Activated CD4-positive, CD25-positive, alpha-beta regulatory T cell treated with anti-CD3 and anti-CD28 coated beads, Interleukin-2, amount 50 U/mL, for 72 hours (primary cell): Measurements from ENCODE around the gene ANXA8.
"Not testable (repeated sequence)": the region's sequence is repeated elsewhere in the genome, so short reads cannot be mapped to it uniquely, and the experiment has no call there.

ENCODE experiments used
- DNase-seq: peaks from one replicate; pipeline ENCODE4 v3.0.0; 2021

Gene ANXA8

GRCh38 chr10:47462577-47463358, 21.1 kb downstream of the ANXA8 start:
- not testable (repeated sequence) for DNase-seq

- DNase-seq, result not testable (repeated sequence)
These were observed 22.6 kb downstream of the ANXA8 start for GRCh38 chr10:47461261-47461687.

GRCh38 chr10:47458466-47459154, 25.3 kb downstream of the ANXA8 start:
- DNase-seq, result no peak

DNA sequence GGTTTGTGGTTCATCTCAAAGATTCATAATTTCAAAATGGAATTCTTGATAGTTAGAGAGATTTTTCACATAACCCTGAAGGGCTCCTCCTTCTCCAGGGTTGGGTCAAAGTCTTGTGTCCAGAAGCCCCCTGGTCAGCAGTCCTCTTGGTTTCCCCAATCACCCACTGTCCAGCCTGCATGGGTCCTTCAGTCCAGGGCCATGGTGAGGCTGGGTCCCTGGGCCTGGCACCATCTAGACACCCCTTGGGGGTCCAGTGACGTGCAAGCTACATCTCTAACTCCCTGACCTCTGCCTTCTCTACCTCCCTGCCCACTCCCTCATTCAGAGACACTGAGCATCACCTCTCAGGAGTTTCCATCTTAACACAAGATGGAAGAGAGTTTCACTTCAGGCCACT, 26.1 kb downstream of the ANXA8 start:
- DNase-seq, result no peak

- no peak for DNase-seq
These were observed 26.4 kb downstream of the ANXA8 start for GRCh38 chr10:47457528-47457820.

DNA sequence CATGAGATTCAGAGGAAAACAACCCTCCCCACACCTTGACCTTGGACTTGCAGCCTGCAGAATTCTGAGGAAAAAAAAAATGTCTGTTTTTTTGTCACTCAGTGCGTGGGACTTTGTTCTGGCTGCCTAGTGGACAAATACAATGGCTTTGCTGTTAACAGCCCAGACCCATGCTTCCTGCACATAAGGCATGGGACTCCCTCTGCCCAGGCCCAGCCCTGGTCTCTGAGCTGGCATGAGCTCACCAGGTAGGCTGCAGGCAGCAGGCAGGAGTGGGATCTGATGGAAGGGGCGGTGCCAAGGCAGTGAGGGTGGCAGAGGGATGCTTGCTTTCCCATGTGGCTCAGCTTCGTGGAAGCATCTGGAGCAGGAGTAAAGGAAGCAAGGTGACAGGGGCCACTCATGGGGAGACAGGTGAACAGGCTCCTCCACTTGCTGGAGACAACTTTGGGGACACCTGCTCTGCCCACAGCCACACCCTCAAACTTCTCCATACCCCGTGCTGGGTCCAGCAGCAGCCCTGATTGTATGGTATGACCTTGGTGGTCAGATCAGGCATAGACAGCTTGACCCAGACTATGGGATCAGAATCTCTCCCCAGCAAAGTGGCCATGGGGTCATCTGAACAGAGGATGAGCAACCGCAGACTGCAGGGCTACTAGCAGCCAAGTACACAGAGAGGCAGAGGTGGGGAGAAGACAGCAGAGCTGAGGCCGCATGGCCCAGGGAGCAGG, 27.0 kb downstream of the ANXA8 start:
- DNase-seq, result no peak

DNA sequence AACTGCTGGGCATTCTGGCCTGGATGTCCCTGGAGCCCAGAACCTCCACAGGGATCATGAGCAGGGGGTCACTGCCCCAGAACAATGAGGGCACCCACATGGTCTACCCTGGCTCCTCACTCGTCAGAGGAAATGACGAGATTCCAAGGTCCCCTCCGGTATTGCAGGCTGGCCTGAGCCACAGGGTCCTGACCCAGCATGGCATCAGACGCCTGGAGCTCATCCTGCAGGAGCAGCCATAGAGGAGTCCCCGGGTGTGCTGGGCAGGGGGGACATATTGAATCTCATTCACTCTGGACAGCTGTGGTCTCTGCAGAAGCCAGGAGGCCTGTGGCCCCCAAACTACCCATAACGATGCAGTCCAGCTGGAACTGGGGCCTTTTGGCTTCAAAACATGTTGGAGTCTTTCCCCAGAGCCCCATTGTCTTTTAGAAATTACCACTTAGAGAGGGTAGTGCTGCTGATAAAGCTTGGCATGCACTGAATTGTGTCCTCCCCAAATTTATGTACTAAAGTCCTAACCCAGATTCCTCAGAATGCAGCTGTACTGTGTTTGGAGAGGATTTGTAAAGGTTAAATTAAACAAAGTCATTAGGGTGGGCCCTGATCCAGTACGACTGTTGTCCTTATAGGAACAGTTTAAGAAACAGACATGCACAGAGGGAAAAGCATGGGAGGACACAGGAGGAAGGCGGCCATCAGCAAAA, 27.7 kb downstream of the ANXA8 start:
- no peak for DNase-seq

- DNase-seq, result not testable (repeated sequence)
These were observed 28.4 kb downstream of the ANXA8 start for GRCh38 chr10:47455350-47456078.

DNA sequence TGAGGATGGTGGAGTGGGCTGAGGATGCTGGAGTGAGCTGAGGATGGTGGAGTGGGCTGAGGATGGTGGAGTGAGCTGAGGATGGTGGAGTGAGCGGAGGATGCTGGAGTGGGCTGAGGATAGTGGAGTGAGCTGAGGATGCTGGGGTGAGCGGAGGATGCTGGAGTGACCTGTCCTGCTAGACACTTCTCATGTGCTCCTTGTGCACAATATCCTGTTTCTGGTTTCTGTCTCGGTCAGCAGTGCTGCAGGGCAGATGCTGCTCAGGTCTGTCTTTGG, 29.2 kb downstream of the ANXA8 start:
- DNase-seq, result no peak

DNA sequence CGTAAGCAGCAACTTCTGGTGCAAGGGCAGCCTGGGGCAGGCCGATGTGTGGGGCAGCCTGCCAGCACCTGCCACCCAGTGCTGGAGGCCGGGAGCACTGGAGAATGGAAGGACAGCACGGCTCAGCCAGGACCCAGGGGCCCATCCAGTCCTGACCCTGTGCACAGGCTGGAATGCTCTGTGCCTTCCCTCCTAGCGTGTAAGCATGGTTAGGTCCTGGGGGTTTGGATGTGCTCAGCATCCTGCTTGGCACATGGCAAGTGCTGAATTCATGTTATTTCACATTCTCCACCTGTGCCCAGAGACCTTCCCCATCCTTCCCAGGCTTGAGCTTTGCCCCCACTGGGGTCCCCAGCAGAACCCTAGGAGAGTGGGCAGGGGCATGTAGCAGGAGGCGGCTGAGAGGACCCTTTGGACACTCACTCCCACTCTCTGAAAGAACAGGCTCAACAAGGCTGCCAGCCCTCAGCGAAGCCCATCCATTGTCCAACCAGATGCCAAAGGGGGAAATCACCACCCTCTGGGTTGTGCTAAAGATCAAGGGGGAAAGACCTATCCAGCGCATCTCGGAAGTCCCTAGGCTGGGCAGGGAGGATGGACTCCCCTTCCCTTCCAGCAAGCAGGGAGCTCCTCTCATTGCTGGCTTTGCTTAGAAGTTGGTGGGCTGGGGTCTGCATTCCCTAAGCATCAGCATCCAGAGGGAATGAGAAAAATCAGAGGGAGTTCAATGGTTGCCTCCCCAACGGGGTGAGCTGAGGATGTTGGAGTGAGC, 29.7 kb downstream of the ANXA8 start:
- DNase-seq, result no peak

DNA sequence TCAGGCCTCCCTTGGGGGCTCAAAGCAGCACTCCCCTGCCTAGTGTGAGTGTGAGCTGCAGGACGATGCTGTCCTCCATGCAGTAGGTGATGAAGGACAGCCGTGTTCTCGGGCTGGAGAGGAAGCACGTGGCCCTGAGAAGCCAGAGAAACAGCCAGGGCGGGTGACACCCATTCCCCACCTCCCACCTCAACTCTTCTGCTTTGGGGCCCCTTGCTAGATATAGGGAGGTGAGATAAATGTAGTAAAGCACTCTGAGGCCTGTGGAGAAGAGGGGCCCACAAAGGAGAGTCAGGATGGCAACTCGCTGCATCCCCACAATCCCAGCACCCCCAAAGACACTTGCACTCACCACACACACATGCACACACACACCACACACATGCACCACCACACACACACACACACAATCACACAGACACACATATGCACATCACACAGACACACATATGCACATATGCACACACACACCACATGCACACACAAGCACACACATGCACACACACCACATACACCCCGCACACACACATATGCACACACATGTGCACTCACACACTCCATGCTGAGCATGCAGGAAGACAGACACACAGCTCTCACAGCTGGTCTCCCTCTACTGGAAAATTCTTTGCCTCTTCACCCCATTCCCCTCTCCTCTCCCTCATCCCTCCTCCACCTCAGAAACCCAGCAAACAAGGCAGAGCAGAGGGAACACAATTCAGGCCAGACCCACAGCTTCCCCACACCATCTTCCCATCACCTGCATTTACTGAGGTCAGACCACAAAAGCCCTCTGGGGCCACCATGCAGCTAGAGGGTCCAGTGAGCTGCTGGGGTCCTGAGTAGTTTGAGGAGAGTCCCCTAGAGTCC, 30.5 kb downstream of the ANXA8 start:
- DNase-seq, result no peak

DNA sequence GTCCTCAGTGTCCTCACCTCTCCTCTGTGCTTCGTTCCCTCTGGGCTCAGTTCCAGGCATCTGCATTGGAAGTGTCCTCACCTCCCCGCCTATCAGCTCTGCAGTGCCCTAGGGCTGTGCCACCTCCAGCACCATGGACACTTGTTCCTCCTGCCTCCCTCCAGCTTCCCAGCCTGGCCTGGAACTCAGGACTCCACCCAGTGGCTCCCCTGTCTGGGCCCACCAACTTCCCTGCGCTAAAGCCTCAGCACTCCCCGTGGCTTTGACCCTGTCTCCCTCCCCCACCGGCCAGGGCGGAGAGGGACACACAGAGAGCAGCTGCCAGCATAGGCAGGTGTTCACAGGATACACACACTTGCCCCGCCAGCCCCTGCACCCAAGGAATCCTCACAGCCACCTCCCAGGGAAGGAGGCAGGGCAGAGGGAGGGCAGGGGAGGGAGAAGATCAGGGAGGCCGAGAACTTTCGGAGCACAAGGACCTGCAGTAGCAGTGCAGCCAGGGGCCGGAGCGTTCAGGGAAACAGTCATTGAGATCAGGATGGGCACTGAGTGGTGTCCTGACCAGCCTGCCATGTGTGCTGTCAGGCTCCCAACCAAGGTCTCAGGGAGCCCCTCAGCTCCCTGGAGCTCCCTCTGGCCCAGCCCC, 31.3 kb downstream of the ANXA8 start:
- no peak for DNase-seq

DNA sequence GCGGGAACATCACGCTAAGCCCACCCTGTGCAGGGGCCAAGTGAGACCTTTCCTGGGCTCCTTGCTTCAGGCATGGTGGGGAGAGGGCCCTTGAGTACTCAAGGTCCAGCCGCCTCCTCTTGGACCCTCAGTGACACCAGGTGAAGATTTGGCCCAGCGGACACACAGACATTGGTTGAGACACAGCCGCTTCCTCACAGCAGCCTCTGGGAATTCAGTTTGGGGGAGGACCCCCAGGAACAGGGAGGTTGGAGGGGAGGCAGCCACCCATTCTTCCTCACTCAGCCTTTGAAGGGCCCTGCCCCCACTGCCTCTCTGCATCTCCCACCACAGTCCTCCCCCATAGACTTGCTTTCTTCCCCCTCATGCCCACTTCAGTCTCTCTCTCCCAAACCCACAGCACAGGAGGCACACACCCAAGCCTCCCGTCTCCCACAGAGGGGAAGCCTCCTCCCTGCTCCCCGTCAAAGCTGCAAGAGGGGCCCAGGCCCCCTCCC, 31.9 kb downstream of the ANXA8 start:
- no peak for DNase-seq

- DNase-seq, result no peak
These were observed 32.5 kb downstream of the ANXA8 start for GRCh38 chr10:47451273-47451997.

DNA sequence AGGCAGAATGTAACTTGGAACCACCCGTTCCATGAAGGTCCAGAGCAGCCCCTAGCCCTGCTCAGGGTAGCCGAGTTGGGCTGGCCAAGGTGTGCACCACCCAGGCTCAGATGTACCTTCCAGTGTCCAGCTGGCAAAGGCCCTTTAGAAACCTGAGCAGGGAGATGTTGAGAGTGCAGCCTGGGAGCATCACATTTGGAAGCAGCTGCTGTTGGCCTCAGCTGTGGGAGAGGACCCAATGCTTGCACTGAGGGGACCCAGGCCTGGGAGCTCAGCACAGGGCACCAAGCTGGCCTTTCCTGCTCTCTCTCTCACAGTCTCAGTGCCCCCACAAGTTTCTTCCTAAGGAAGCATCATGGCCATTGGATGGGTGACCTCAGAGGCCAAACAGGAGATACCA, 33.5 kb downstream of the ANXA8 start:
- no peak for DNase-seq

GRCh38 chr10:47449979-47450378, 33.9 kb downstream of the ANXA8 start:
- DNase-seq, result no peak

DNA sequence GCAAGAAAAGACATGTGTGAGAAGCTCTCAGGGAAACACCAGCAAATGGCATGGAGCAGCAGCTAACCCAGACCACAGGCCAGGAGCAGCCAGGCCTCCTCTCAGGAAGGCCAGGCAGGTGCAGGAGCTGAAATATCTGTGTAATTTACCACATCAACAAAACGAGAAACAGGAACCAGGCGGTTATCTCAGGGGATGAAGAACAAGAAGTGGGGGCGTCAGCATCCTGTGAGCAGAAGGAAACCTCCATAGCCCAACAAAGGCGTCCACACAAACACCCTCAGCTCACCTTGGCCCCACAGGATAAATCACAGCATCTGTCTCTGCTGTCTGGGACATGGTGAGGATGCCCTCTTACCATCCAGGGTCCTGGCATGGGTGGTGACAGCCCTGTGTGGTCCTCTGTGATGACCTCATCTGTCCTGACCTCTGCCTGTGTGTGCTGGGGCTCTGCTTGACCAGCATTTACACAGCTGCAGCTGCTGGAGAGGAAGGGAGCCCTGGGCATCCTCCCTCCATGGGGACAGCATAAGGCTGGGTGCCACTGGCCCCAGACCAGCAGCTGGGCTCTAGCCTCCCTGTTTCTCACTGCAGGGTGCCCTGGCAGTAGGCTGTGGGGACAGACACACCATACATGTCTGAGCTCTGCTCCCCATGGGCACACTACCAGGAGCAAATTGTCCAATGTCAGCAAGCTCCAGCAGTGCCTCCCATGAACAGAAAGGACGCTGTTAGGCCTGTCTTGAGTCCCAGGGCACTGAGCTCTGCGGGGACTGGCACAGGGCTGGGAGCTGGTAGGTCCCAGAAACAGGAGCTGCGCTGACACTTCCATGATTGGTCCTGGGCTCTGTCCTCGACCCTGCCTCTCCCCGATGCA, 34.6 kb downstream of the ANXA8 start:
- DNase-seq, result no peak

DNA sequence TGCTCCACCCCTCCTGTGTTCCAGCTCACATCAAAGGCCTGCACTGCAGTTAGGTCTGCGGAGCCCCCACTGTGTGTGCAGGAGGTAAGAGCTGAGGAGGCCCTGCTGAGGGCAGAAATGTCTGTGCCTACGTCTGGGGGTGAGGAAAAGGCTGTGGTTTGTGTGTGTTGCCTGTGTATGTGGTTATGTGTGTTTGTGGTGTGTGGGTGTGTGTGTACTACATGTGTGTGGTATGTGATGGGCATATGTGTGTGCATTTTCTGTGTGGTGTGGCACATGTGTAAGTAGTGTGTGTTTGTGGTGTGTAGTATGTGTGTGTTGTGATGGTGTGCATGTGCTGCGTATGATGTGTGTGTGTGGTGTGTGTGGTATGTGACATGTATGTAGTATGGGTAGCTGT, 36.2 kb downstream of the ANXA8 start:
- DNase-seq, result no peak

- DNase-seq, result no peak
These were observed 36.7 kb downstream of the ANXA8 start for GRCh38 chr10:47447209-47447608.
